Activated CD4-positive, alpha-beta T cell treated with anti-CD3 and anti-CD28 coated beads for 24 hours (primary cell): Measurements from ENCODE around the gene LAYN.
A peak's percentile ranks its signal among the peaks of the same experiment; 100 is the strongest.

Source experiments
- DNase-seq, 2 donors: peaks; one replicate each; pipeline ENCODE4 v3.0.0-alpha.2; 2020; ENCODE audit warnings: low read depth in 2 of 2

Gene LAYN

DNA sequence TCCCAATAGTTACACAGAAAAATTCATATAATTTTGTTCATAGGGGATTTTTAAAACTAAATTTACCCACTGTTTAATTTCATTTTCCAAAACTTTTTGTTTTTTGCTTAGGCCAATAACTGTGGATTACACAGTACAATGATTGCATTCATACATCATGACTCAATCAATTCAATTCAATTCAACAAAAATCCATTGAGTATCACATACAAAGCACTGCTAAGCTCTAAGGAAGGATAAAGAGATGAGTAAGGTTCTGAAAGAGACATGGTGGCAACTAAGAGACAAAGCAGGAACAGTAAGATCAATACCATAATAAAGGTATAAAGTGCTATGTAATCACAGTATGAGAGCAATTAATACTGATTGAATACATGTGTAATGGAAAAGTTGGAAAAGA is 9.4 kb upstream of the LAYN start:
- DNase-seq: no peak

DNA sequence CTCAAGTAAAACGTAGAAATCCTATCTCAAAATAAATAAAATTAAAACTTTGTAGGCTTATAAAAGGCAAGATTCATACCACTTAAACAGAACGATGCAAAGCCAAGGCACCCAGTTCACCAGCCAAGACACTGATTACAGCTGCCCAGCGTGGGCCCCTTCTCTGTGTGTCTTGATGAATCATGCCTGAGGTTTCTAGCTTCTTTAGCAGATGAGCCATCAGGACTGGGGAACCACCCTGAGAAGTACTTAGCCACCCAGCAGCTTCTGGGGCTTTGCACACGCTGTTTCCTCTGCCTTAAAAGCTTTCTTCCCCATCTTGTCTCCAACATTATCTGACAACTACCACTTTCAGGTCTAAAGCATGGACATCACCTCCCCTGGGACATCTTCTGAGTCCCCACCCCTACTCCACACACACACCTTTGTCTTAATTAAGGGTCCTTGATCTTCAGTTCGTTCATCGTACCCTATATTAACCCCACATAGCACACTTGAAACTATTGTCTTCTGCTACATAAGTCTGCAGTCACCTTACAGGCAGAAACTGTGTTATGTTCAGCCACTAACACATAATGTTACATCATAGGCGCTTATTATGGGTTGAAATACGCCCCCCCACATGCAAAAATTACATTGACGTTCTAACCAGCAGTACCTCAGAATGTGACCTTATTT is 8.7 kb upstream of the LAYN start:
- peak; percentile 36 to 51 for DNase-seq

DNA sequence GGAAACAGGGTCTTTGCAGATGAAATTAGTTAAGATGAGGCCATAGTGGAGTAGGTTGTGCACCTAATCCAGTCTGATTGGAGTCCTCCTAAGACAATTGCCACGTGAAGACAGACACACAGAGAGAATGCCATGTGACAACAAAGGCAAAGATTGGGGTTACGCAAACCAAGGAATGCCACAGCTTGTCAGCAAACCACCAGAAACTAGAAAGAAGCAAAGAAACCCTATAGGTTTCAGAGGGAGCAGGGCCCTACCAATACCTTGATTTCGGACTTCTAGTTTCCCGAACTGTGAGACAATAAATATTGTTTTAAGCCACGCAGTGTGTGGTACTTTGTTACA is 8.2 kb upstream of the LAYN start:
- no peak for DNase-seq

DNA sequence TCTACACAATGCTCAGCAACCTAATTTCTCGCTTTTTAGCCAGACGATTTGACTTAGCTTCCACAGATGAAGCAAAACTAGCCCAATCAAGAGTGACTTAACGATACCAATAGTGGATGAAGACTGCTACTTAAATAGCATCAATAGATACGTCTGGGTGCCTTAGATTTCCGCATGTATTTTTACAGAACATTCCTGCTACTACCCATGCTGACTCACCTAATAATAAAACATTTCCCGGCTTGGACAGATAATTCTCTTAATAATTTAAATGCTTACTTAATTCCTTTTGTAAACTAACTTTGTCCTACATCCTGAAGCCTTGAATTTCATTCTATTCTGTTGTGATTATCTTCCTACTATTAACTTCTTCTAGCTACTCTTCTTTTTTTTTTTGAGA is 5.2 kb upstream of the LAYN start:
- no peak for DNase-seq

DNA sequence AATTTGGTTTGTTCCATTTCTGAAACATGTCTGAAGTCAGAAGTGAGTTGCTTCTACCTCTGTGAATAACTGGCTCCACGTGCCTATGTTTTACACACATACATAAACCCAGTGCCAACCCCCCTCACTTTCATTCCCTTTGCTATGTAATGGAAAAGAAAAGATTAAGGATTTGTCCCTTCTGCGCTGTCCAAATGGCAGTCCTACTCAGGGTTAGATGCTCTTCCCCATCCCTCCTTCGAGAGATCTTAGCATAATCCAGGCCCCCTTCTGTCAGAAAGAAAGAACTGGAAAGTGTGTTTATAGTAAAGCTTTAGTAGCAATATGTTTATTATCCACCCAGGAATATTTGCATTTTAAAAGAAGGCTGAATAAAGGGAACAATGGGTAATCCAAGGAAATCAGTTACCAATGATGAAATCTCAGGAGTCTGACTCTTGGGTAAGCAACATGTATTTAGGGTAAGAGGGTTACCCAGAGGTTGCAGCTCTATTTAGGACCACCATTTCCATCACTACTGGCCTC is 3.1 kb upstream of the LAYN start:
- DNase-seq: no peak

DNA sequence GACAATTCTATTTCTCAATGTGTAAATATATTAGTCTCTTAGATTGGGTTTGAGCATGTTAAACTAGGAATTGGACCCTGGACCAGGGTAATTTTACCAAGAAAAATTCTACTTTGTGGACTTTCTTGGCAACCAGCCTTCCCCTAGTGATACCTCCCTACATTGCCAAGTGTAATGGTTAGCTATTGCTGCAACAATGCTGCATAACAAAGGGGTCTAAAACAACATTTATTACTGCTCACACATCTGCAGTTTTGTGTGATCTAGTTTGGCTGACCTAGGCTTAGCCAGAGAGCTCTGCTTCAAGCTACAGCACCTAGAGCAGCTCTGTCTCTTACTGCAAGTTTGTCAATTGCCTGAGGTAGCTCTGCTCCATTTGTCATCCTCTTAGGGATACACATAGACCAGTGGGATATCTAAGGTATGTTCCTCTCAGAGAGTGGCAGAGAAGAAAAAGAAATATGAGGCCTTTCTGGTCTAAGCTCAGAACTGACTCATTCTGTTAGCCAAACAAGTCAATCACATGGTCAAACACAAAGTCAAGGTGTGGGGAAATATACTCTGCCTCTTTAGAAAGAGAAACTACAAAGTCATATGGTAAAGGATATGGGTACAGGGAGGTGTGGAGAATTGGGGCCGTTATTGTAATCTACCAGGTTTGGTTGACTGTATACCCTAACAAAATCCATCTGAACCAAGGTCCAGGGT is 2.0 kb upstream of the LAYN start:
- no peak for DNase-seq

DNA sequence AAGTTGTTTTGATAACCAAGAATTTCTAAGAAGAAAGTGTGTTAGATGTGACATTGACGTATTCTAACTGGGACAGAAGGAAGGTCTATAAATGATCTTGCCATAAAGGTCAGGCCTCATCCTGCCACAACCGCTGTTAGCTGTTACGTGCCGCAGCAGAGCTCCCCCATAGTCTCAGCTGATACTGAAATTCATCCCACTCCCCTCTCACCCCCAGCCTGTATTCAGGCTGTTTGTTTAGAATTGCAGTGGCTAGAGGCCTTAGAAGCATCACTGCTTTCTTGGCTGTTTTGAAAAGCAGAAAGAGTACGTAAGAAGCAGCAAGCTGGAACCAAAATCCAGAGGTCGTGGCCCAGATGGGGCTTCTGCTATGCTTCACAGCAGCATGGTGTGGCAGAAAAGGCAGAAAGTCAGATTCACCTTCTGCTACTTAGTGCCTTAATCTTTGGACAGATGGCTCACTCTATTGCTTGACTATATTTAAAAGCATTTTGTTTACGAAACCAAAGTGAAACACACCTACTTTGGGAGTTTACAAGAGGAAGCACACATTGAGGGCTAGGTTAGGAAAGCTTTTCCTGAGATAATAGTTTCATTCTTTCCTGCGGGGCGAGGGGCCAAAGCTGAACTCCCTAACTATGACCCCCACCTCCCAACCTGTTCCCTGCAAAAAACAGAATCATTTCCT is 950 bp upstream of the LAYN start:
- DNase-seq: no peak

DNA sequence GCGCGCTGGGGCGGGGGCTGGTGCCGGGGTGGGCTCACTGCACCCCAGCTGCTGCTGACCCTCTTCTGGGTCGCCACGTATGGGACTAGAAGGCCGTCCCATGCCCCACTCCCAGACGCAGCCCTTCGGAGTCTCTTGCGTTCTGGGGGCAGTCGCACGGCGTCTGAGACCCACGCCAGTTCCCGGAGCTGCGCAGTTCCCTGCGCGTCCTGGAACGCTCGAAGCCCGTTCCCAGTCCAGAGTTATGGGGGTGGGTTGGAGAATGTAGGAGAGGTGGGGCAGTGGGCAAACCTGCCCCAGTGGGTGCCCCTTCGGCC is 375 bp downstream of the LAYN start:
- DNase-seq: no peak

DNA sequence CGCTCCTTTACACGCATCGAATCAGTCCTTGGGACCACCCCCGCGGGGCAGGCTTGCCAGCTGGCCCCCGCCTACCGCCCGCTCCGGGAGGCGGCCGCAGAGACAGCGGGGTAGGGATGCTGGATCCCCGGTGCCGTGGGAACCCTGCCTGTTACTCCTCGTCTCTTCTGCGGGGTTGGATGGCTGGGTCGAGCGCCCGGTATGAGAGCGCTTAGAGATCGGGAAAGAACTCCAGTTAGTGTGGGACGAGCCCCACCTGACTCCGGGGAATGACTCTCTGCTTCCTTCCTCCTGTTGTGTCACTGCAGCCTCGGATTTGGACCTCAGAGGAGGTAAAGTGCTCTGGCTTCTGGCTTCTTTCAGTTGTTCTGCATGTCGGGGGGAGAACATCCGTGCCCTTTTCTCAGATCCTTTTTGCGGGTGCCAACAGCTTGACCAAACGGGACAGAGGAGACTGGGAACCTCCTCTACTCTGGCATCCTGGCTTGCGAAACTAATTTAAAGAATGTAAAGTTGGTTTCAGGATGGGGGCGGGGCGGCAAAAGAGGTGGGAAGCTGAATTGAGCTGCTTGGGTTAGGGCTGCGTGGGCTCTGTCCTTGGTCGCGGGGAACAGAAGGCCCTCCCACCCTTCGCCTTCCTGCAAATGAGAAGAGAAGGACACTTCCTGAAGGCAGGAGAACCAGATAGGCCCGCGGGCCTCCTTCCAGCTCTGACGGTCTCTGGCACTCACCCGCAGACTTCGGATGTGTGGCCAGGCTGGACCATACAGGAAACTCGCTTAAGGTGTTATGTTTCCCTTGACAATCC is 938 bp downstream of the LAYN start:
- DNase-seq: no peak

DNA sequence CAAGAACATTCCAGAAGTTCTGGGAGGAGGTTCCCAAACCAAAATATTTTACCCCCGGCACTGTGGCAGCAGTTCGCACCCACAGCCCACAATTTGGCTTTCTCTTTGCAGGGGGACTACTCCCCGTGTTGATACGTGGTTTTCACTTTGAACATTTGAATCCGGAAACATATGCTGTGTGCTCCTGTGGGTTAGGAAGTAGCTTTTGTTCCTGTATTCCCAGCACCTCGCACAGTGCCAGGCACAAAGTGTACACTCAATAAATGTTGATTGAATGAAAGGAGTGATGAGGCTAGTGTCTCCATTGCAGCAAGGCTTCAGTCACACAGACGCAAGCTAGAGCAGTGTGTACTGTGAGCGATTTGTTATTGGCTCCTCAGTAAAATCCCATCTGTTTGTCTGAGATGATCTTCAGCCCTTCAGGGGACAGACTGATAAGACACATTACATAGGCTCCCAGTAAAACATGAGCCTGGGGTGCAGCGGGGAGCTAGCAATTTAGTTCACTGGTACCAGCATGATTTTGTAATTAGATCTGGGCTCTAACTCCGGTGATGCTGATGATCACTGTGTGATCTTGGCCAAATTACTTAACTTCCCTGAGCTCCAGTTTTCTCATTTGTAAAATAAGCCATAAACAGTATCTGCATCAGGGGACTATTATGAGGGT is 2.2 kb downstream of the LAYN start:
- DNase-seq: no peak

DNA sequence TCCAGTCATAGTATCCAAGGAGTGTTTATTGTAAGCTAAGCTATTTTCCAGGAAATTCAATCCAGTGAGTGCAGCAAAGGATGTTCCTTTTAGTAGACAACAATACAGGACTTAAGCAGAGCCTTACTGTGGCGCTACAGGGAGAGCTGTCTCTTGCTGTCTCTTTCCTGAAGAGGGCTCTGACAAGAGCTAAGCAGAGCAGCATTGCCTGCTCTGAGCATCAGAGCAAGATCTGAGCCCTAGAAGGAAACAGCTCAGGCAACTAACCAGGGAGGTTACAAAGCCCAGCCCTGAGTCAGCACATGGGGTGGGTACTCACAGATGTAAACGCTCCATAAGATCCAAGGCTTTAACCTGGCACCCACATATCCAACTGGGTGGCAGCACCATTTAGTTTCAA is 8.0 kb downstream of the LAYN start:
- DNase-seq: no peak

DNA sequence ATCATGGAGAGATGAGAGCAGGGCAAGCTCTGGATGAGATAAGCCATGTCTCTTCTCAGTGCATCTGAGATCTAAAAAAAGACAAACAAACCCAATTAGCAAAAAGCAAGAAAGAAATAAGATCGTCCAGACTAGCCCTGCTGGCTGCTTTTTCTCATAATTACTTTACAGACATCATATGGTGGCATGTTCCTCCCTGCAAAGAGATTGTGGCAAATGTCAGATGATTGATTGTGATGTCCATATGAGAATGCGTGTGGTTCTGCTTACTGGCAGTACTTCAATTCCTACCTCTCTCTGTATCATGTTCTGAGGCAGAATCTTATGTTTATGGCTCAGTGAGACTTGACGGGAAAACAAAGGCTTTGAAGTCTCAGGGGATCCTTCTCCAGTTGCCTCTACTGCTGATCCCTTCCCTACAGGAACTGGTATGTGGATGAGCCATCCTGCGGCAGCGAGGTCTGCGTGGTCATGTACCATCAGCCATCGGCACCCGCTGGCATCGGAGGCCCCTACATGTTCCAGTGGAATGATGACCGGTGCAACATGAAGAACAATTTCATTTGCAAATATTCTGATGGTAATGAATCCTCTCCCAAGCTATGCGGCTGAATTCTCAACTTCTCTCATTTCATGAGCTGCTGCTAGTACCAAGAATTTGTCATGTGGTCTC is 8.8 kb downstream of the LAYN start:
- no peak for DNase-seq

DNA sequence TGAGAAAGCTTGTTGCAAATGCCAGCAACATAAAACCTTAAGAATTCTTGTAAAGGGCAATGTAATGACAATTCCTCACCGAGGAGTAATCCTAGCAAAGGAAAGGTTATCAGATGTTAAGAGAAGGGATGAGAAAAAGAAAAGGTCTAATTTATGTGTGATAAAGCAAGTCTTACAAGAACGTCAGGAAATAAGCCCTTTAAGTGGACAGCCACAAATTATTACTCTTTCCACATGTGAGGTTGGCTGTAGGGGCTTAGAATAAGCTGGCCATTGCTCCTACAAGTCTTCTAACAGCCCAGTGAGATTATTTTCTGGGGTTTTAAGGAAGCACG is 9.3 kb downstream of the LAYN start:
- DNase-seq: no peak

DNA sequence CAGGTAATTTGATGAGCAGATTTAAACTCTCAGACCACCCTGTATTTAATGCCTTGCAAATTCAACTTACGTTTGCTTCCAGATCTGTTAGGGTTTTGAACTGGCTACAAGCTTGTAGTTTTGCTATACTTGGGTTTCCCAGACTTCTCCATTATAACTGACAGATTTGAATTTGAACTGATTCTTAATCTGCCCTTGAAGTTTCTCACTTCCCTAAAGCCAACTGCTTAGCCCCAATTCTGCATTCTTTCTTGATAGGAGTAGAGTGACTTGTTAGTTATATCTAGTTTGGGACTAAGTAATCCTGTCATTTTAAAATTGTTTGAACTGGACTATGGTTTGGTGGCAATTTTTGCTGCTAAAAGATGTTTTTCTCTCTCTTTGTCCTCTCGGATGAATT is 9.7 kb downstream of the LAYN start:
- DNase-seq: no peak

DNA sequence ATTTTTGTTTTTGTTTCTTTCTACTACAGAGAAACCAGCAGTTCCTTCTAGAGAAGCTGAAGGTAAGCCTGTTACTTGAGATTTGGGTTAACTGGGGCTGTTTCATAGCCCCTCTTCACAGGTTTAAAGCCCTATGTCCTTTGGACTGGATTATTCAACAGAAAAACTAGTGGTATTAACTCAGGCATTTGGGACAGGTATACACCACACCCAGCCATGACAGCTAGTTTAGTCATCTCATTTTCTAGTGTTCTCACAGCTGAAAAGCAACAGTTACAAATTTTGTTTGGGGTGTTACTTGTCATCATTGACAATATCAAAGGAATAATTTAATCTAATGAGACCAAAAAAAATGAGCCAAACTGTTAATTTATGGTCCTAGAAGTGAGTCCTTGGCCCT is 14.0 kb downstream of the LAYN start:
- DNase-seq: no peak

DNA sequence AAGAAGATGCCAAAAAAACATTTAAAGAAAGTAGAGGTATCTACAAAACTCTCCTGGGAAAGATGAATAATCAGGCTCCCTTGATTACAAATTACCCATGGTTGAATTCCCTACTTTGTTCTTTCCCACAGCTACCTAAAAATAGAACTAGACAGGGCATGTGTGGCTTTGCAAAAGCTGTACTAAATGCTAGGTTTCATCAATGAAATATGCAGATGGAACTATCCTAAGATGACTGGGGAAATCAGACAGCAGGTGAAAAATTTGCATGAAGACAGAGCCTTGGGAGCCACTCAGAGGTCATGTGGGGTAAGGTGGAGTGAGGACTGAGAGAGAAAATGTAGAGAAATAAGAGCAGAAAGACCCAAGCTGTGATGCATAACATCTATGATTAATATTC is 14.7 kb downstream of the LAYN start:
- DNase-seq: no peak

DNA sequence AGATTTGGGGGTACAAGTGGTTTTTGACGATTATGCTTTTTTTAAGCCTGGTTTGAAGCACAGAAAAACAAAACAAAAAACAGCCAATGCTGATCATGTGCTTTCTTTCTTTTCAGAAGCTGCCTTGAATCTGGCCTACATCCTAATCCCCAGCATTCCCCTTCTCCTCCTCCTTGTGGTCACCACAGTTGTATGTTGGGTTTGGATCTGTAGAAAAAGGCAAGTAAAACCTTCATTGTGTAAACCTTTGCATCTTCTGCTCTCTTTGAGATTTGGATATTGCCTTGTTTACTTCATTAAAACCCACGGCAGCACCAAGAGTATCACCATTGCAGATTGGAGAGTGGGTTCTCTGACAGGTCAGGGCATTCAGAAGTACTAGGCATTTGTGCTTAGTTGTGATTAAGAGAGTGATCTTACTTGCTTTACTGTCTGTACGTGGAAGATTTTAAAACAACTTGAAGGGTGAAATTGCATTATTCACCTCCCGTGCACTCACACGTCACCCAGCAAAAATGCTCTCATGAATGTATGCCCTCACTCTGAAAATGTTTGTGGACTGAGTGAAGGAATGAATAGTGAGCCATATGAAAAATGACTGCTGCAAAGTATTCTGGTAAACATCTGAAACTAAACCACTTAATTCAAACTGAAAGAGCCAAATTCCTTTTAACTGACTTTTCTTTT is 17.0 kb downstream of the LAYN start:
- DNase-seq: no peak

DNA sequence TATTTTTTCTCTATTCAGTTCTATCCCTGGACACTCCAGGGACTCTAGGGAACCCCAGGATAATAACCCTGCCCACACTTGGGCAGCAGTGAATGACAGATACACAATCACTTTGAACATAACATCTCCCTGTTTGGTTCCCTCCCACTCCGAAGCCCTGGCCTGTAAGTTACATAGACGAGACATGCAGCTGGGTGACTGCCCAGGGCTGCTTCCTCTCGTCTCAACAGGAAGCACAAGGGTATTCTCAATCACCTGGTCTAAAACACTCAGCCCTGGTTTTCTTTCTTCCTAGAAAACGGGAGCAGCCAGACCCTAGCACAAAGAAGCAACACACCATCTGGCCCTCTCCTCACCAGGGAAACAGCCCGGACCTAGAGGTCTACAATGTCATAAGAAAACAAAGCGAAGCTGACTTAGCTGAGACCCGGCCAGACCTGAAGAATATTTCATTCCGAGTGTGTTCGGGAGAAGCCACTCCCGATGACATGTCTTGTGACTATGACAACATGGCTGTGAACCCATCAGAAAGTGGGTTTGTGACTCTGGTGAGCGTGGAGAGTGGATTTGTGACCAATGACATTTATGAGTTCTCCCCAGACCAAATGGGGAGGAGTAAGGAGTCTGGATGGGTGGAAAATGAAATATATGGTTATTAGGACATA is 19.4 kb downstream of the LAYN start:
- no peak for DNase-seq

DNA sequence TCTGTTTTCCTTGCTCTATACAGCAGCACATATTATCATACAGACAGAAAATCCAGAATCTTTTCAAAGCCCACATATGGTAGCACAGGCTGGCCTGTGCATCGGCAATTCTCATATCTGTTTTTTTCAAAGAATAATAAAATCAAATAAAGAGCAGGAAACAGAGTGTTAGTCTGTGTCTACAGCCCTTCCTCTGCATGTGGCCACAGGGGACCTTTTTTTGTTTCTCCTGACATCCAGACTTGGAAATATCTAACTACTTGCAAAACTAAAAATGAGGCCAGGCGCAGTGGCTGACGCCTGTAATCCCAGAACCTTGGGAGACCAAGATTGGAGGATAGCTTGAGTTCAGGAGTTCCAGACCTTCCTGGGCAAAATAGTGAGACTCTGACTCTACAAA is 20.3 kb downstream of the LAYN start:
- no peak for DNase-seq

DNA sequence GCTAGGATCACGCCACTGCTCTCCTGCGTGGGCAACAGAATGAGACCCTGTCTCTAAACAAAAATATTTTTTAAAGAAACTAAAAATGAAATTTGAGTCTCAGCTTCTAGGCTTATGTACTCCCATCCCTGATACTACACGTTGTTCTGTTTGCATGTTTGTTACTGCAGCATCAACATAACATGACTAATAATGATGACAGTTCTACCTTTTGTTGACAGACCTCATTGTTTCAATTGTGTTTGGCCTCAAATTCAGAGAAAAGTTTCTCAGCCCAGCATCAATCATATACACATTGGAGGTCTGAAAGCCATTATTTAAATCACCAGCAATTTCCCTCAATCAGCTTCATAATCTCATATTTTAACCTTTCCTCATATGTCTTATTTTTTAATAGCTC is 20.8 kb downstream of the LAYN start:
- no peak for DNase-seq
